Stimulated activated CD4-positive, alpha-beta T cell treated with anti-CD3 and anti-CD28 coated beads, Interleukin-1b, Interleukin-23, amount 100 ng/mL, for 1 hour (primary cell): ENCODE measurements around the gene CNPY4.

Experiments
- DNase-seq, 2 donors: peaks; one replicate each; pipeline ENCODE4 v3.0.0-alpha.2; 2020; ENCODE audit warnings: low read depth in 2 of 2

Gene CNPY4

GRCh38 chr7:100166970-100167911, 47.8 kb downstream of the CNPY4 start:
- no peak for DNase-seq

DNA sequence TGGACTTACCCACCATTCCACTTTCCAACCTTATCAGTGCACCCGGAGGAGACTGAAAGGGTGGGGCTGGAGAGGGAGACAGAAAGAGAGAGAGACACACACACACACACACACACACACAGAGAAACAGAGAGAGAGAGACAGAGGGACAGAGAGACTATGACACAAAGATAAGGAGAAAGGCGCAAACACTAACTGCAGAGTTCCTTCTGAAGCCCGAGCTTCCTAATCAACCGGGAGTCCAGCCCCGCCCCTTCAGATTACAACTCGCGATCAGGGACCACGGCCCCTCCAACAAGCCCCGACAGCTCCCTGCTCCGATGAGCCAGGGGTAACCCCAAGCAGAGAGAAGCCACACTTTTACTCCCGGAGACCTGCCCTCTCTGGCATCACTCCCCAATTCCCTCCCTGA, 48.5 kb downstream of the CNPY4 start:
- no peak for DNase-seq

GRCh38 chr7:100169147-100169850, 49.9 kb downstream of the CNPY4 start:
- no peak for DNase-seq

- no peak for DNase-seq
Observed at GRCh38 chr7:100170101-100170897, 50.9 kb downstream of the CNPY4 start.

GRCh38 chr7:100171087-100171681, 51.8 kb downstream of the CNPY4 start:
- DNase-seq: no peak

GRCh38 chr7:100171840-100172239, 52.4 kb downstream of the CNPY4 start:
- DNase-seq: no peak

GRCh38 chr7:100173806-100174495, 54.5 kb downstream of the CNPY4 start:
- no peak for DNase-seq

GRCh38 chr7:100174582-100174981, 55.1 kb downstream of the CNPY4 start:
- no peak for DNase-seq
